OCI-LY1 (cell line): Measurements from ENCODE around the gene CNIH4.
"Not testable (repeated sequence)": the region's sequence is repeated elsewhere in the genome, so short reads cannot be mapped to it uniquely, and the experiment has no call there.

Experiments used
- CTCF ChIP-seq: fragments of 200-600 bp; sonication (generic), shearing (Covaris generic); IDR thresholded peaks from 2 replicates; pipeline ENCODE4 v1.5.1; 2017; ENCODE audit warnings: mild to moderate bottlenecking, antibody characterized with exemption, low read length, moderate library complexity, mixed read lengths
- EZH2 ChIP-seq: fragments of 200-600 bp; sonication (generic), shearing (Covaris generic); IDR thresholded peaks from 2 replicates; pipeline ENCODE4 v1.8.0; 2017; ENCODE audit warnings: borderline replicate concordance, mixed run types, mild to moderate bottlenecking, antibody characterized with exemption, low read length, moderate library complexity, mixed read lengths

- TF ChIP-seq CTCF, EZH2: not testable (repeated sequence)
Observed at GRCh38 chr1:224311503-224311902, 45.2 kb upstream of the CNIH4 start.
